Upper lobe of left lung (tissue), 4 donors: Measurements from ENCODE around the gene ATG101.

Source experiments
- EP300 ChIP-seq, 4 donors: sonication (generic); formaldehyde crosslinking; IDR thresholded peaks; one replicate each; pipeline ENCODE4 v1.5.1; 2017; ENCODE audit warnings: antibody characterized with exemption in 4 of 4, control low read depth in 2 of 4
- POLR2A ChIP-seq, 4 donors: fragments of 450-650 bp; IDR thresholded peaks; one replicate each; pipeline ENCODE4 v1.5.1; 2016 to 2017; ENCODE audit warnings: antibody characterized with exemption in 4 of 4, mild to moderate bottlenecking in 2 of 4
- TF ChIP-seq, protein P1 (sequence below), 6 experiments: fragments of 450-650 bp in 4 of 6; fragments of 200-600 bp in 2 of 6; sonication (generic) in 2 of 6; IDR thresholded peaks; one replicate each; pipeline ENCODE4 v1.5.1; 2016 to 2019; ENCODE audit warnings: antibody characterized with exemption in 6 of 6

DNA sequence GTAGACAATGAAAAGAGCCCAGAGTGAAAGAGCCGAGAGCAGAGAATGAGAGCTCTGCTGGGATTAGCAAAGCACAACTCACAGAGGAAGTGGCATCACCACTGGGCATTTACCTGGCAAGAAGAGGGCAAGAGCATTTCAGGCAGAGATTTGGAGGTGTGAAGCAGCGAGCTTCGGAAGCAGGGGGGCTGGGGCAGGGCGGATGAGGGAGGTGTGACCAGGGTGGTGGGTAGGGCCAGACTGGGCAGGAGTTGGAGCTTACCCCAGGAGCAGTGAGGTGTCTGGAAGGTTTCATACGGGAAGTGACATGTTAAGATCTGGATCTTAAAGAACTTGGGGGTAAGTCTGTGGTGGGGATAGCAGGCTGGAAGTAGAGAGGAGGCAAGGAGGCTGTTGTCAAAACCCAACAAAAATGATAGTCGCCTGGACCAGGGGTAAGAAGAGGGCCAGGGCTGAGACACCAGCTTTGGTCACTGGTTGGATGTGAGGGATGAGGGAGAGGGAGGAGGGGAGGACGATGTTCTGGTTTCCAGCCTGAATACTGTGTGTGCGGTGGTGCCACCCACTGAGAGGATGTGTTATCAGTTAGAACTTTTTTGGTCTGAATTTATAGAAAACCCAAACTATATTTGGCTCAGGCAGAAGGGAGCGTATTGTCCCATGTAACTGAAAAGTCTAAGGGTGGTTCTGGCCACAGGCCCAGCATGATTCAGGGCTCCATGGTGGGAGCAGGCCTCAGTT lies 14.9 kb downstream of the ATG101 start:
- TF ChIP-seq, protein P1, sequence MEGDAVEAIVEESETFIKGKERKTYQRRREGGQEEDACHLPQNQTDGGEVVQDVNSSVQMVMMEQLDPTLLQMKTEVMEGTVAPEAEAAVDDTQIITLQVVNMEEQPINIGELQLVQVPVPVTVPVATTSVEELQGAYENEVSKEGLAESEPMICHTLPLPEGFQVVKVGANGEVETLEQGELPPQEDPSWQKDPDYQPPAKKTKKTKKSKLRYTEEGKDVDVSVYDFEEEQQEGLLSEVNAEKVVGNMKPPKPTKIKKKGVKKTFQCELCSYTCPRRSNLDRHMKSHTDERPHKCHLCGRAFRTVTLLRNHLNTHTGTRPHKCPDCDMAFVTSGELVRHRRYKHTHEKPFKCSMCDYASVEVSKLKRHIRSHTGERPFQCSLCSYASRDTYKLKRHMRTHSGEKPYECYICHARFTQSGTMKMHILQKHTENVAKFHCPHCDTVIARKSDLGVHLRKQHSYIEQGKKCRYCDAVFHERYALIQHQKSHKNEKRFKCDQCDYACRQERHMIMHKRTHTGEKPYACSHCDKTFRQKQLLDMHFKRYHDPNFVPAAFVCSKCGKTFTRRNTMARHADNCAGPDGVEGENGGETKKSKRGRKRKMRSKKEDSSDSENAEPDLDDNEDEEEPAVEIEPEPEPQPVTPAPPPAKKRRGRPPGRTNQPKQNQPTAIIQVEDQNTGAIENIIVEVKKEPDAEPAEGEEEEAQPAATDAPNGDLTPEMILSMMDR (IDR thresholded peaks at IDR 0.05) = no peak
- TF ChIP-seq POLR2A (IDR thresholded peaks at IDR 0.05) = no peak
- no peak for TF ChIP-seq EP300 (IDR thresholded peaks at IDR 0.05)
